Measurements from ENCODE around the gene ART1.

DNA sequence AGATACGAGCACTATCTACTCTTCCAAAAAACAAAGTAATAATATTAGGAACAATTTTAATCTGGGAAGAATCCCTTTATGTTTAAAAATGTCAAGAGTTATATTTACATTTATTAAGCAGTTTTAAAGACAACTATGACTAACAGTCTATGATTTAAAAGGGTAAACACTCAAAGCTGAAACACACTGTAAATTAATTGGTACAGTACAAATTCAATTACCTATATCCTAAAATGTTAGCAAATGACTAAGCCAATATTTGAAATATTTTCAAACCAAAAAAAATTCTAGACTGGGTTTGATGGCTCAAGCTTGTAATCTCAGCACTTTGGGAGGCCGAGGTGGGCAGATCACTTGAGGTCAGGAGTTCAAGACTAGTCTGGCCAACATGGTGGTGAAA is 62.2 kb downstream of the ART1 start:
- TF ChIP-seq, protein P1, sequence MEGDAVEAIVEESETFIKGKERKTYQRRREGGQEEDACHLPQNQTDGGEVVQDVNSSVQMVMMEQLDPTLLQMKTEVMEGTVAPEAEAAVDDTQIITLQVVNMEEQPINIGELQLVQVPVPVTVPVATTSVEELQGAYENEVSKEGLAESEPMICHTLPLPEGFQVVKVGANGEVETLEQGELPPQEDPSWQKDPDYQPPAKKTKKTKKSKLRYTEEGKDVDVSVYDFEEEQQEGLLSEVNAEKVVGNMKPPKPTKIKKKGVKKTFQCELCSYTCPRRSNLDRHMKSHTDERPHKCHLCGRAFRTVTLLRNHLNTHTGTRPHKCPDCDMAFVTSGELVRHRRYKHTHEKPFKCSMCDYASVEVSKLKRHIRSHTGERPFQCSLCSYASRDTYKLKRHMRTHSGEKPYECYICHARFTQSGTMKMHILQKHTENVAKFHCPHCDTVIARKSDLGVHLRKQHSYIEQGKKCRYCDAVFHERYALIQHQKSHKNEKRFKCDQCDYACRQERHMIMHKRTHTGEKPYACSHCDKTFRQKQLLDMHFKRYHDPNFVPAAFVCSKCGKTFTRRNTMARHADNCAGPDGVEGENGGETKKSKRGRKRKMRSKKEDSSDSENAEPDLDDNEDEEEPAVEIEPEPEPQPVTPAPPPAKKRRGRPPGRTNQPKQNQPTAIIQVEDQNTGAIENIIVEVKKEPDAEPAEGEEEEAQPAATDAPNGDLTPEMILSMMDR (IDR thresholded peaks at IDR 0.05): no peak
- TF ChIP-seq EP300 (IDR thresholded peaks at IDR 0.05): no peak

Measured in ovary (tissue), 3 donors.